Measurements from ENCODE around the gene RNF152.

The RNF152 gene

DNA sequence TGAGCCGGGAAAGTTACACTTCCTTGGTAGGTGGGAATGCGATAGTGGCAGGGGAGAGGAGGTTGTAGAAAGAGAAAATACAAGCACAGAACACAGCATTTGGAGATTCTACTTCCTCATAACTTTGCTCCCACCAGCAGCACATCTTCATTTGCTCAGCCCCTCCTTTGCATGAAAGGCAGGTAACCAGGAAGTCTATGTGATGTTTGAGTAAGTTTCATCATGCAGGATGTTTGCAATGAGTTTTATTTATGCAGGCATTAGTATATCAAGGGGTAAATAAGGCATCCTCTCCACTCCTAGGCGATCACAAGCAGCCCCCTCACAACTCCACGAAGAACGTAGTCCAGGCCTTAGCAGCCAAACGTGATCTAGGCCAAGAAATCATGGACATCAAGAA, 5.0 kb downstream of the RNF152 start:
- Histone ChIP-seq H3K9me3 (ENCODE audit: low read length) (no peaks in the 10 kb centered on the region), H3K27me3 (ENCODE audit: insufficient read depth, low read length) (no peaks in the 10 kb centered on the region), H4K20me1 (ENCODE audit: insufficient read depth, low read length) (no peaks in the 10 kb centered on the region), H3K4me2 (ENCODE audit: low read length) (no peak overlapping the region; the same call in 1 of the 2 replicates), H3K9ac (ENCODE audit: low read length) (no peak overlapping the region), H3F3A (ENCODE audit: insufficient read depth, low read length) (no peaks in the 10 kb centered on the region), H2AFZ (ENCODE audit: low read length) (no peak overlapping the region), H3K36me3 (ENCODE audit: insufficient read depth, low read length) (no peaks in the 10 kb centered on the region), H3K4me1 (ENCODE audit: insufficient read depth, low read length, severe bottlenecking) (peaks cover 6% of the 10 kb centered on the region), H3K9me2 (ENCODE audit: low read depth, low read length) (no peaks in the 10 kb centered on the region), H3K79me2 (ENCODE audit: insufficient read depth, low read length) (no peaks in the 10 kb centered on the region), H3K4me3 (ENCODE audit: low read depth, low read length, poor library complexity, severe bottlenecking) (no peak overlapping the region), H3K27ac (ENCODE audit: low read depth, low read length, poor library complexity, severe bottlenecking) (no peak overlapping the region)
- TF ChIP-seq, protein P1, sequence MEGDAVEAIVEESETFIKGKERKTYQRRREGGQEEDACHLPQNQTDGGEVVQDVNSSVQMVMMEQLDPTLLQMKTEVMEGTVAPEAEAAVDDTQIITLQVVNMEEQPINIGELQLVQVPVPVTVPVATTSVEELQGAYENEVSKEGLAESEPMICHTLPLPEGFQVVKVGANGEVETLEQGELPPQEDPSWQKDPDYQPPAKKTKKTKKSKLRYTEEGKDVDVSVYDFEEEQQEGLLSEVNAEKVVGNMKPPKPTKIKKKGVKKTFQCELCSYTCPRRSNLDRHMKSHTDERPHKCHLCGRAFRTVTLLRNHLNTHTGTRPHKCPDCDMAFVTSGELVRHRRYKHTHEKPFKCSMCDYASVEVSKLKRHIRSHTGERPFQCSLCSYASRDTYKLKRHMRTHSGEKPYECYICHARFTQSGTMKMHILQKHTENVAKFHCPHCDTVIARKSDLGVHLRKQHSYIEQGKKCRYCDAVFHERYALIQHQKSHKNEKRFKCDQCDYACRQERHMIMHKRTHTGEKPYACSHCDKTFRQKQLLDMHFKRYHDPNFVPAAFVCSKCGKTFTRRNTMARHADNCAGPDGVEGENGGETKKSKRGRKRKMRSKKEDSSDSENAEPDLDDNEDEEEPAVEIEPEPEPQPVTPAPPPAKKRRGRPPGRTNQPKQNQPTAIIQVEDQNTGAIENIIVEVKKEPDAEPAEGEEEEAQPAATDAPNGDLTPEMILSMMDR (IDR thresholded peaks at IDR 0.05; ENCODE audit: low read length), result no peak
- TF ChIP-seq EZH2 (IDR thresholded peaks at IDR 0.05; ENCODE audit: borderline replicate concordance, low read length), result no peak

DNA sequence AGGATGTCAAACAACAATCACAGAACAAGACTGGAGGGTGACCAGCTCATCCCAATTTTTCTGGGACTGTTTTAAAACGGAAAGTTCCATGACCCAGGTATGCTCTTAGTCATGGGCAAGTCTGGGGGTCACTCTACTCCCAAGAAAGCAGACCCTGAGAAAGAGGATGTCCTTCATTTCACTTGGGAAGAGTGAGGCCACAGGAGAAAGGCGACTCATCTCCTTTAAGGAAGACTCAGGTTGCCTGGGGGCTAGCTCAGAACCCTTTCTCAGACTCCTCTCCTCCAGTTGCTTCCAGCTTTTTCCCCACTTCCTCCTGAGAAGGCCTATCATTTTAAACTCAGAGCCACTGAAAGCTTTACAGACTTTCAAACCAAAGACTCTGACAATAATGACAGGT, 9.3 kb downstream of the RNF152 start:
- no peaks in the 10 kb centered on the region for H3K27me3 ChIP-seq (ENCODE audit: insufficient read depth, low read length)
- H2AFZ ChIP-seq (ENCODE audit: low read length), result no peak overlapping the region

DNA sequence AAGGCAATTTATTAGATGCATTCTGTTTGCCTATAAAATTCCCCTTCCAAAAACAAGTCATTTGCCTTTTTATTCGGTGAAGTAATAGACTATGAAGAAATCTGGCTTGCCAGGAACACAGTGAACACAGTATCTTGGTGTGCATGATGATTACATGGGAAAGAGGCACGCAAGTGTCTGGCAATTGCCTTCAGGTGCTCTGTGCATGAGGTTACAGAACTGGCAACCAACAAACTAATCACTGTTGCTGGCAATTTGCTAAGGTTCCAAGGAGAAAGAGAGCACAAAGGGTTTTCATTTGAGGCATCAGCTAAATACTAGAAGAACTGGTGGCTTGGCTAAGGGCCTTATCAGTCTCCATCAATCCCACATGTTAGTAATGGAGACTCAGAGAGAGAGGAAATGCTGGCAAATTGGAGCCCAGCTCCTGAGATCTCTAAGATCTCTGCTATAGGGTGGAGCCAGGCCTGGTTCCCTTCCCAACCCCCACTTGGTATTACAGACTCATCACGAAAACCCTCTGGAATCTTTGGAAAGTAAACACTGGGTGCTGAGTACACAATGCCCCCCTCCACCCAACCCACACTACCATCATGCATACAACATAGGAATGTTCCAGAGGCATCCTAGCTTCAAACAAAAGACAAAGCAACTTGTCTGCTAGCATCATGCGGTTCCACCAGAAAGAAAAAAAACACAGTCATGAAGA, 10.4 kb downstream of the RNF152 start:
- no peak overlapping the region for H2AFZ ChIP-seq (ENCODE audit: low read length)
- no peaks in the 10 kb centered on the region for H3K36me3 ChIP-seq (ENCODE audit: insufficient read depth, low read length)

More for the DNA sequence above, 9.3 kb downstream of the RNF152 start:
- H3K9ac ChIP-seq (ENCODE audit: low read length), result no peak overlapping the region
- no peaks in the 10 kb centered on the region for H3F3A ChIP-seq (ENCODE audit: insufficient read depth, low read length)
- TF ChIP-seq, protein P1 (IDR thresholded peaks at IDR 0.05; ENCODE audit: low read length), result no peak
- no peak for TF ChIP-seq EZH2 (IDR thresholded peaks at IDR 0.05; ENCODE audit: borderline replicate concordance, low read length)
- peaks cover 6% of the 10 kb centered on the region for H3K4me1 ChIP-seq (ENCODE audit: insufficient read depth, low read length, severe bottlenecking)
- H3K4me2 ChIP-seq (ENCODE audit: low read length), result no peak overlapping the region
- no peaks in the 10 kb centered on the region for H3K9me3 ChIP-seq (ENCODE audit: low read length)
- H3K27ac ChIP-seq (ENCODE audit: low read depth, low read length, poor library complexity, severe bottlenecking), result no peak overlapping the region
- H3K9me2 ChIP-seq (ENCODE audit: low read depth, low read length), result no peaks in the 10 kb centered on the region
- no peaks in the 10 kb centered on the region for H3K36me3 ChIP-seq (ENCODE audit: insufficient read depth, low read length)
- H4K20me1 ChIP-seq (ENCODE audit: insufficient read depth, low read length), result no peaks in the 10 kb centered on the region
- no peaks in the 10 kb centered on the region for H3K79me2 ChIP-seq (ENCODE audit: insufficient read depth, low read length)
- no peak overlapping the region for H3K4me3 ChIP-seq (ENCODE audit: low read depth, low read length, poor library complexity, severe bottlenecking)

More for the DNA sequence above, 10.4 kb downstream of the RNF152 start:
- Histone ChIP-seq H3K27ac (ENCODE audit: low read depth, low read length, poor library complexity, severe bottlenecking) (no peak overlapping the region), H3K79me2 (ENCODE audit: insufficient read depth, low read length) (no peaks in the 10 kb centered on the region), H3K4me3 (ENCODE audit: low read depth, low read length, poor library complexity, severe bottlenecking) (no peak overlapping the region), H3K27me3 (ENCODE audit: insufficient read depth, low read length) (no peaks in the 10 kb centered on the region), H3F3A (ENCODE audit: insufficient read depth, low read length) (no peaks in the 10 kb centered on the region), H3K9me3 (ENCODE audit: low read length) (no peaks in the 10 kb centered on the region), H3K4me1 (ENCODE audit: insufficient read depth, low read length, severe bottlenecking) (no peaks in the 10 kb centered on the region), H3K9ac (ENCODE audit: low read length) (no peak overlapping the region), H3K4me2 (ENCODE audit: low read length) (no peak overlapping the region), H4K20me1 (ENCODE audit: insufficient read depth, low read length) (no peaks in the 10 kb centered on the region), H3K9me2 (ENCODE audit: low read depth, low read length) (no peaks in the 10 kb centered on the region)
- TF ChIP-seq, protein P1 (IDR thresholded peaks at IDR 0.05; ENCODE audit: low read length), result no peak
- no peak for TF ChIP-seq EZH2 (IDR thresholded peaks at IDR 0.05; ENCODE audit: borderline replicate concordance, low read length)
